WTC11 (cell line): Measurements from ENCODE around the gene SLC5A2. TPM values are rescaled to one million over a fixed set of nuclear protein-coding genes. Genes with fewer than 3 reads are reported as not detected.

ENCODE experiments used
- ATAC-seq: fragments of 200-7000 bp; cut with Tn5 transposase; 2 replicates; pipeline ENCODE4 v1.10.0; 2021; ENCODE audit warnings: mild to moderate bottlenecking, moderate library complexity
- CTCF ChIA-PET: fragments of 300-600 bp; sonication (Branson Sonifier 250); formaldehyde crosslinking; loops from one replicate; lab custom pipeline; 2021; ENCODE audit warnings: antibody characterized with exemption; lab: Charles Lee
- POLR2A ChIA-PET: fragments of 350-600 bp; sonication (Branson Sonifier 250); formaldehyde crosslinking; loops from one replicate; lab custom pipeline; 2021; ENCODE audit warnings: antibody characterized with exemption; lab: Charles Lee
- DNase-seq: peaks from one replicate; pipeline ENCODE4 v3.0.0; 2021; ENCODE audit warnings: low spot score
- H3K27ac Mint-ChIP-seq: 2 replicates; pipeline ENCODE4 v1.8.0; 2021; ENCODE audit warnings: mixed read lengths
- H3K27me3 Mint-ChIP-seq: 2 replicates; pipeline ENCODE4 v1.8.0; 2021; ENCODE audit warnings: low read depth, mild to moderate bottlenecking, moderate library complexity, mixed read lengths
- H3K36me3 Mint-ChIP-seq: 2 replicates; pipeline ENCODE4 v1.8.0; 2021; ENCODE audit warnings: mixed read lengths
- H3K4me1 Mint-ChIP-seq: 2 replicates; pipeline ENCODE4 v1.8.0; 2022; ENCODE audit warnings: mixed read lengths
- H3K4me3 Mint-ChIP-seq: 2 replicates; pipeline ENCODE4 v1.8.0; 2021; ENCODE audit warnings: mild to moderate bottlenecking, moderate library complexity, mixed read lengths
- H3K9me3 Mint-ChIP-seq: 2 replicates; pipeline ENCODE4 v1.8.0; 2021; ENCODE audit warnings: mixed read lengths
- AR ChIP-seq: fragments of 250-450 bp; sonication (Bioruptor Pico); IDR thresholded peaks from 2 replicates; pipeline ENCODE4 v1.9.0; 2021; ENCODE audit warnings: mild to moderate bottlenecking
- CBFB ChIP-seq: sonication (generic); formaldehyde crosslinking; IDR thresholded peaks from 2 replicates; pipeline ENCODE4 v1.8.1; 2022; ENCODE audit warnings: mild to moderate bottlenecking, low read depth, missing genetic modification reagents
- CREM ChIP-seq: sonication (generic); formaldehyde crosslinking; IDR thresholded peaks from 2 replicates; pipeline ENCODE4 v1.8.1; 2022; ENCODE audit warnings: mild to moderate bottlenecking, missing genetic modification reagents, moderate library complexity
- CTCF ChIP-seq: fragments of 200-600 bp; IDR thresholded peaks from 2 replicates; pipeline ENCODE4 v1.8.0; 2022; ENCODE audit warnings: antibody characterized with exemption
- E2F4 ChIP-seq: sonication (generic); formaldehyde crosslinking; IDR thresholded peaks from 2 replicates; pipeline ENCODE4 v1.8.1; 2022; ENCODE audit warnings: low read depth, mild to moderate bottlenecking, moderate library complexity, missing genetic modification reagents, borderline replicate concordance
- ETV6 ChIP-seq: sonication (generic); formaldehyde crosslinking; IDR thresholded peaks from 2 replicates; pipeline ENCODE4 v1.8.1; 2022; ENCODE audit warnings: mild to moderate bottlenecking, missing genetic modification reagents
- FOXJ3 ChIP-seq: sonication (generic); formaldehyde crosslinking; IDR thresholded peaks from 2 replicates; pipeline ENCODE4 v1.9.0; 2021; ENCODE audit warnings: missing genetic modification reagents, mild to moderate bottlenecking, borderline replicate concordance
- GABPB1 ChIP-seq: sonication (generic); formaldehyde crosslinking; IDR thresholded peaks from 2 replicates; pipeline ENCODE4 v1.8.1; 2023; ENCODE audit warnings: mild to moderate bottlenecking, missing genetic modification reagents
- HMGXB4 ChIP-seq: sonication (generic); formaldehyde crosslinking; IDR thresholded peaks from 2 replicates; pipeline ENCODE4 v1.8.1; 2023; ENCODE audit warnings: mild to moderate bottlenecking, moderate library complexity, missing genetic modification reagents
- MYBL2 ChIP-seq: sonication (generic); formaldehyde crosslinking; IDR thresholded peaks from 2 replicates; pipeline ENCODE4 v1.8.1; 2023; ENCODE audit warnings: mild to moderate bottlenecking, moderate library complexity, missing genetic modification reagents
- PRRX2 ChIP-seq: fragments of 250-450 bp; sonication (Bioruptor Pico); IDR thresholded peaks from 2 replicates; pipeline ENCODE4 v1.8.0; 2021; ENCODE audit warnings: mild to moderate bottlenecking
- ZNF121 ChIP-seq: sonication (generic); formaldehyde crosslinking; IDR thresholded peaks from 2 replicates; pipeline ENCODE4 v1.8.0; 2023; ENCODE audit warnings: missing genetic modification reagents
- ZNF138 ChIP-seq: sonication (generic); formaldehyde crosslinking; conservative IDR thresholded peaks from 2 replicates; pipeline ENCODE4 v1.8.1; 2022; ENCODE audit warnings: mild to moderate bottlenecking, moderate library complexity, missing genetic modification reagents
- ZNF416 ChIP-seq: fragments of 250-450 bp; sonication (Bioruptor Pico); IDR thresholded peaks from 2 replicates; pipeline ENCODE4 v1.9.0; 2021; ENCODE audit warnings: mild to moderate bottlenecking, inconsistent platforms
- ZSCAN18 ChIP-seq: fragments of 250-450 bp; sonication (Bioruptor Pico); IDR thresholded peaks from 2 replicates; pipeline ENCODE4 v2.1.2; 2022; ENCODE audit warnings: mild to moderate bottlenecking, moderate library complexity
- total RNA-seq: library from RNA; stranded (reverse); gene quantifications from 3 replicates; pipeline ENCODE4 v1.2.3, GENCODE V29; 2021
- TF ChIP-seq, protein P1 (sequence below): sonication (generic); formaldehyde crosslinking; IDR thresholded peaks from 2 replicates; pipeline ENCODE4 v1.8.0; 2022; ENCODE audit warnings: mild to moderate bottlenecking, missing genetic modification reagents

The SLC5A2 gene
- total RNA-seq, 1 experiment from 2014 or later, result 0.83 TPM

DNA sequence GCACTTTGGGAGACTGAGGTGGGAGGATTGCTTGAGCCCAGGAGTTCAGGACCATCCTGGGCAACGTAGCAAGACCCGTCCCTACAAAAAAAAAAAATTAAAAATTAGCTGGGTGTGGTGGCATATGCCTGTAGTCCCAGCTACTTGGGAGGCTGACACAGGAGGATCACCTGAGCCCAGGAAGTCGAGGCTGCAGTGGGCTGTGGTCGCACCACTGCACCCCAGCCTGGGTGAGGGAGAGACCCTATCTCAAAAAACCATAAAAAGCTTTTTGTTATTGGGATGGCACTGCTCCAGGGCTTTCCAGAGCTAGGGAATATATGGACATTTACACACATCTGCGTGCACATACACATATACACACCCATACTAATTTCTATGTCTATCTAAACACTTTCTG lies 31.7 kb upstream of the SLC5A2 start:
- CTCF ChIA-PET, result interaction anchor here (0.6 to 12.2 kb wide), 22 partner anchors 8 to 498 kb away, joined by 3 to 221 read pairs (median 5); partner anchors contain the start of genes AHSP, ARMC5, HSD3B7 and PYCARD

DNA sequence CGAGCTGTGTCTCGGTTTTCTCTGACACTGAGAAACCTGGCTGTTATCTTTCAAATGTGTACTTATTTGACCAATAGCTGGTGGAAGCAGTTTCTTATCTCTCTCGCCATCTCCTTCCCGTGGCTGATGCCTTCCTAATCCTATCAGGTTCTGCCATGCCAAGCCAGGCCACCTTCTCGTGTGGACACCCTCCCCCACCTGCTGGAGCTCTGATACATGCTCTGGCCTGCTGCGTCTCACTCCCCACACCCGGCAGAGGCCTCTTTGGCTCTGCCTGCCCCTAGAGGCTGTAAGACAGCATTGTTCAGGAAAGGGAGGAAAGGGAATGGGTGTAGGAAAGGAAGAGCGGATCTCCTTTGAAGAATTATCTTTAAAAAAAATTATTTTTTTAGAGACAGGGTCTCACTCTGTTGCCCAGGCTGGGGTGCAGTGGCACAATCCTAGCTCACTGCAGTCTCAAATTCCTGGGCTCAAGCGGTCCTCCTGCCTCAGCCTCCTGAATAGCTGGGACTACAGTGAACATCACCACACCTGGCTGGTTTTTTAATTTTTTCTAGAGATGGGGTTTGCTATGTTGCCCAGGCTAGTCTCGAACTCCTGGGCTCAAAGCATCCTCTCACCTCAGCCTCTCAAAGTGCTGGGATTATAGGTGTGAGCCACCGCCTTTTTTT lies 31.1 kb upstream of the SLC5A2 start:
- DNase-seq (peak; percentile 61), ATAC-seq (peak; percentile 86)
- CTCF ChIA-PET, result interaction anchor here (0.6 to 12.2 kb wide), 24 partner anchors 8 to 498 kb away, joined by 3 to 221 read pairs (median 5); partner anchors contain the start of genes AHSP, ARMC5, HSD3B7 and PYCARD
- H3K9me3 Mint-ChIP-seq, result no peaks in the 10 kb centered on the region
- 0 out of 2 replicates have a peak overlapping the region, but pooled peaks have one; percentile 51 for H3K27ac Mint-ChIP-seq
- peaks cover 41% of the 10 kb centered on the region for H3K4me1 Mint-ChIP-seq
- POLR2A ChIA-PET, result interaction anchor here (0.7 to 0.8 kb wide), 2 partner anchors 257 to 271 kb away, joined by 4 to 5 read pairs; no protein-coding TSS in a partner anchor
- no peaks in the 10 kb centered on the region for H3K36me3 Mint-ChIP-seq
- no peaks in the 10 kb centered on the region for H3K27me3 Mint-ChIP-seq
- no peak overlapping the region for H3K4me3 Mint-ChIP-seq
- TF ChIP-seq ZNF121 (CRISPR knock-in tag) (0 out of 2 replicates have a peak, but pooled peaks have one; percentile 41), CTCF (peak; percentile 50; the same call in 1 of the 2 replicates), MYBL2 (no peak)

More for the DNA sequence above, 31.7 kb upstream of the SLC5A2 start:
- no peaks in the 10 kb centered on the region for H3K36me3 Mint-ChIP-seq
- peaks cover 41% of the 10 kb centered on the region for H3K4me1 Mint-ChIP-seq
- no peak overlapping the region for H3K27ac Mint-ChIP-seq
- no peak for ATAC-seq
- H3K9me3 Mint-ChIP-seq, result no peaks in the 10 kb centered on the region
- H3K27me3 Mint-ChIP-seq, result no peaks in the 10 kb centered on the region
- POLR2A ChIA-PET, result interaction anchor here (0.8 kb wide), 1 partner anchor 271 kb away, joined by 5 read pairs; no protein-coding TSS in a partner anchor
- H3K4me3 Mint-ChIP-seq, result no peak overlapping the region
- no peak for DNase-seq
- TF ChIP-seq HMGXB4, result 0 out of 2 replicates have a peak, but pooled peaks have one; percentile 40
- TF ChIP-seq AR (CRISPR knock-in tag), result no peak
- TF ChIP-seq, all 79 proteins: peak for 1

DNA sequence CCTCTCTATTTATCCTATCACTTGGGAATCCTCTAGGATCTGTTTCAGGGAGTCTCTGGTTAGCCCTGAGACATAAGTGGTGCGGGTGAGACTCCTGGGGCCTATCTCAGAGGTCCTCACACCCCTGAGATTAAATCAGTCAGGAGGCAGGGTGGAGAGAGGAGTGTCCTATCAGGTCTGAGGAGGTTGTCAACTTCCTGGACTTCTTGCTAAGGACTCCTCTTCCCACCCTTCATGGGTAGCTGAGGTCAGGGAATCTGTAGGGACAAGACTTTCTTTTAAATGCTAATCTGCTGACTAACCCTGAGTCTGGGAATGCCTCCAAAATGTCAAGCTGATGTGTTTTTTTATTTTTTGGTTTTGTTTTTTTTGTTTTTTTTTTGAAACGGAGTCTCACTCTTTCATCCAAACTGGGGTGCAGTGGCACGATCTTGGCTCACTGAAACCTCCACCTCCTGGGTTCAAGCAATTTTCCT lies 30.3 kb upstream of the SLC5A2 start:
- ATAC-seq, result no peak
- POLR2A ChIA-PET, result interaction anchor here (0.7 kb wide), 1 partner anchor 257 kb away, joined by 4 read pairs; no protein-coding TSS in a partner anchor
- TF ChIP-seq FOXJ3 (CRISPR knock-in tag) (no peak), GABPB1 (CRISPR knock-in tag) (no peak), E2F4 (CRISPR knock-in tag) (no peak), CBFB (CRISPR knock-in tag) (no peak), ETV6 (no peak), CREM (CRISPR knock-in tag) (no peak), ZNF138 (CRISPR knock-in tag) (no peak), ZNF416 (CRISPR knock-in tag) (no peak), PRRX2 (CRISPR knock-in tag) (no peak), ZSCAN18 (CRISPR knock-in tag) (no peak)
- TF ChIP-seq, protein P1, sequence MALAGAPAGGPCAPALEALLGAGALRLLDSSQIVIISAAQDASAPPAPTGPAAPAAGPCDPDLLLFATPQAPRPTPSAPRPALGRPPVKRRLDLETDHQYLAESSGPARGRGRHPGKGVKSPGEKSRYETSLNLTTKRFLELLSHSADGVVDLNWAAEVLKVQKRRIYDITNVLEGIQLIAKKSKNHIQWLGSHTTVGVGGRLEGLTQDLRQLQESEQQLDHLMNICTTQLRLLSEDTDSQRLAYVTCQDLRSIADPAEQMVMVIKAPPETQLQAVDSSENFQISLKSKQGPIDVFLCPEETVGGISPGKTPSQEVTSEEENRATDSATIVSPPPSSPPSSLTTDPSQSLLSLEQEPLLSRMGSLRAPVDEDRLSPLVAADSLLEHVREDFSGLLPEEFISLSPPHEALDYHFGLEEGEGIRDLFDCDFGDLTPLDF (CRISPR knock-in tag), result no peak
- DNase-seq, result no peak
- Mint-ChIP-seq H3K27me3 (no peaks in the 10 kb centered on the region), H3K4me3 (peak overlapping the region; percentile 14; the same call in 1 of the 2 replicates), H3K27ac (no peak overlapping the region; the same call in 1 of the 2 replicates), H3K4me1 (peaks cover 45% of the 10 kb centered on the region), H3K36me3 (no peaks in the 10 kb centered on the region), H3K9me3 (no peaks in the 10 kb centered on the region)
- CTCF ChIA-PET, result interaction anchor here (0.6 to 12.2 kb wide), 10 partner anchors 7 to 456 kb away, joined by 3 to 221 read pairs (median 6); partner anchors contain the start of genes ARMC5, PYDC1, SLC5A2 and TGFB1I1
